RPMI7951 (cell line): ENCODE data around the gene SIAH2. TPM values are rescaled to one million over a fixed set of nuclear protein-coding genes. Genes with fewer than 3 reads are reported as not detected.

Experiments used
- DNase-seq: peaks from one replicate; pipeline ENCODE4 v3.0.0-alpha.2; 2012; ENCODE audit warnings: low read depth
- total RNA-seq: library from RNA; depleted of rRNA; stranded (reverse); fragments of >200 nt; shearing (Covaris generic); gene quantifications from 2 replicates; pipeline ENCODE4 v1.2.3, GENCODE V29; 2014

The SIAH2 gene
- total RNA-seq, 1 experiment from 2014 or later: 26.7 TPM

DNA sequence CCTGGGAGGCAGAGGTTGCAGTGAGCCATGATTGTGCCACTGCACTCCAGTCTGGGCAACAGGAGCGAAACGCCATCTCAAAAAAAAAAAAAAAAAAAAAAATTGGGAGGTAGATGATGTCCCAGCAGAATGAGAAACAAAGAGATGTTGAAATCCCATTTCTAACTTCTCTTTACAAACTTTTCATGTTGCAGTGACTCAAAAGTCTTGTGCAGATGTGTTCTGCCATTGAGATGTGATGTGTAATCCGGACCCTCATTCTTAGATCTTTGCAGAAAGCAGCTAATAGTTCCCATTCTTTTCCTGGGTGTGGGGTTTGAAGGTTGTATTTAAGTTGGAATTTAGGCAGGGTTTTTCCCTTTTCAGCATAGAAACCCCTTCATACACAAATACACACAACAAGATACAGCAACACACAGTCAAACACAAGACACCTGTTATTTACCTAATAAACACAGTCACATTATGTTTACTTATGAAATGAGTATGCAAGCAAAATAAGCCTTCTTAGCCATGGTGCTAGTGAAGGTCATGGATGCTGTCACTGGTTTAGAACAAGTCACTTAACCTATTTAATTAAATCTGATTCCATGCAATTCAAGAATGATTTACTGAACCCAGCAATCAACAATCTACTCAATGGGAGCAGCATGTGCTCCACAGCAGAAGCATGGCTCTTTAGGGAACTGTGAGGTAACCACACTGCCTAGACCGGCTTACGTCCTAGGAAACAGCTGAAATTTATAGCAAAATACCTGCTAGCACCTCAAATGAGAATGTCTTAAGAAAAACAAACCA lies 14.9 kb downstream of the SIAH2 start:
- no peak for DNase-seq

DNA sequence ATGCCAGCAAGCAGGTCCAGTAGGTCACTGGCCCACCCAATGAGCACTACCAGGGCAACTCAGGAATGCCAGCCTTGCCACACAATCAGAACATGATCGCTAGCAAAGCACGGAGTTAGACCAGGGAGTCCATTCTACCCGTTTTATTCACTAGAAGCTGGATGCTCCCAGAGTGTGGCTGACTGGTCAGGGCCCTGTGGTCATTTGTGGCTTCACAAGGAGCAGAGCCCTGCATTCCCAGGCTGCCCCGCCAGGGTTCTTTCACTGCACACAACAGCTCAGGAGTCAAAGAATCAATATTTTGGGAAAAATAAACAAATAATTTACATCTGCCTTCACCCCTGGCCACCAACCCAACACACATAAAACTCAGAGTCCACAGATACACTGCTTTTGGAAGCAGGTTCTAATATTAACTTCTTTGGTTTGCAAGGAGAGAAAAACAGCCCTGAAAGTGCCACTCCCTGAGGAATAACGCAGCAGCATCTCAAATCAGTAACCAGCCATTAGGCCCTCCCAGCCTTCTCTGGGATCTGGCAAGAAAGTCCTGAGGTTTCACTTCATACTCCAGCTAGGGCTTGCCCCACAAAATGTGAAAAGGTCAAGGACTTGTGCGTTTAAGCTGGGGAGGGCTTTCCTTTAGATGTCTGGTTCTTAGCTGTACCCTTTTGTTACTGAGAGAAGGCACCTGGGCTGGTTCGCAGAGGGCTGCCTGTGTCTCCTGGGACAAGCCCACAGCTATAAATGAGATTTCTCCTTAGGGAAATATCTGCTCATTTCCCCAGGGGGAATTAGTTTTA lies 16.0 kb downstream of the SIAH2 start:
- DNase-seq: no peak

GRCh38 chr3:150745832-150746231 lies 17.1 kb downstream of the SIAH2 start:
- no peak for DNase-seq

GRCh38 chr3:150744919-150745211 lies 18.1 kb downstream of the SIAH2 start:
- no peak for DNase-seq

DNA sequence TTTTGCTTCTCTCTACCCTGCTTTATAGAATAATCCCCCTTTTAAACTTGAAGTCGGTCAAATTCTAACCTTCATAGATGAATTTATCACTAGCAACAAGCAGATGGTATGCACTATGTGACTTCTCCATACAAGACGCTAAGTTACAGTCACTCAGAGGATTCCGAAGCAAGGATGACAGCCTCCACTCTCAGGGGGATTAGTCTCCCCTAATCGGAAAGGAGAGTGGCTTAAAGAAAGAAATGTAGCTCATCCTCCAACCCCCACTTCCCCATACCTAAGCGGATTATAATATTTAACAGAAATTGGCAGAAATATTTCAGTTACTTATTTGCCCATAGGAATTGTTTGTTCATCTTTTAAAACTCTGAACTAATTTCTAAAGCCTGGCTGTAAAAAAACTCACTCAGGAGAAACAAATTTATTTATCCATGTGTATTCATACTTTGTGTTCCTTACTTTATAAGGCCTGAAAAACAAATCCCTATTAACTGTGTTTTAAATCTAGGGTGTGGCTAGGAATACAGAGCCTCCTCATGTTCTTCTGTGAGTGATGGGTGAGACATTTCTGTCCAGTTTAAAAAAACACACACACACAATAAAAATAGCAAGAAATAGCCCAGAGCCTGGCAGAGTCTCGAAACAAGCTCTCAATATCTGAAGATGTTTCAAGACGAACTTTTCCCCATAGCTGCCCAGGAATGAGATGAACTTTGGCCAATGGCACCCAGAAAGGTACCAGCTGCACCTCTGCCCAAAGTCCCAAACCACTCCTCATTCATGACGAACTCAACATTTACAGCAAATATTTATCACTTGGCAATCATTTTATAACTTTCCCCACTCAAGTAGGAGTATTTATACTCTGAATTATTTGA lies 18.7 kb downstream of the SIAH2 start:
- DNase-seq: no peak

- peak; percentile 43 for DNase-seq
Observed at GRCh38 chr3:150743508-150743907, 19.5 kb downstream of the SIAH2 start.

- no peak for DNase-seq
Observed at GRCh38 chr3:150742679-150743078, 20.3 kb downstream of the SIAH2 start.

- no peak for DNase-seq
Observed at GRCh38 chr3:150742141-150742523, 20.8 kb downstream of the SIAH2 start.

DNA sequence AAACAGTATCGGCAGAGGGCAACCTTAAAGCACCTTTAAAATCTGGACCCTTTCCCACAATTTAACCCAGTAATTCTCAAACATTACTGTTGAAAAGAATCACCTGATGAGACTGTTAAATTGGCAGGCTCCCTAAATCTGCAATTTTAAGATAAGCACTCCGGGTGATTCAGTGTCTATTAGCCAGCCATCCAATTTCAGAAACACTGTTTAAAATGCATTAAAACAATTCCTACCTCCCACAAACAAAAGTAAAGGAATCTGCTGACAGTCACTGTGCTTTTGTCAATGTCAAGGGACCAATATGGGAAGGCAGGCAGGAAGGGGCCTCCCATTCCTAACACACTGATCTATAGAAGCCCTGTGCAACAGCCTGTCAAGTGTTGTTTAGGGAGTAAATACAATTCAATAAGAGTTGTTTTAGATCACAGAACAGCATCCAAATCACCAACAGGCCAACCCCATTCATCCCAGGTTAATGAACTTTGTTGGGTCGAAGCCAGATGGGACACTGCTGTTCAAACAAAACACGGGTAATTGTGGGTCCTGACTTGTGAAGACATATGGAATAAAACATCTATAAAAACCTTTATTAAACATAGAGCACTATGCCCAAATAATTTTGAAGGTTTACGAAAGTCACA lies 21.4 kb downstream of the SIAH2 start:
- DNase-seq: no peak

GRCh38 chr3:150740733-150741496 lies 22.1 kb downstream of the SIAH2 start:
- DNase-seq: no peak

DNA sequence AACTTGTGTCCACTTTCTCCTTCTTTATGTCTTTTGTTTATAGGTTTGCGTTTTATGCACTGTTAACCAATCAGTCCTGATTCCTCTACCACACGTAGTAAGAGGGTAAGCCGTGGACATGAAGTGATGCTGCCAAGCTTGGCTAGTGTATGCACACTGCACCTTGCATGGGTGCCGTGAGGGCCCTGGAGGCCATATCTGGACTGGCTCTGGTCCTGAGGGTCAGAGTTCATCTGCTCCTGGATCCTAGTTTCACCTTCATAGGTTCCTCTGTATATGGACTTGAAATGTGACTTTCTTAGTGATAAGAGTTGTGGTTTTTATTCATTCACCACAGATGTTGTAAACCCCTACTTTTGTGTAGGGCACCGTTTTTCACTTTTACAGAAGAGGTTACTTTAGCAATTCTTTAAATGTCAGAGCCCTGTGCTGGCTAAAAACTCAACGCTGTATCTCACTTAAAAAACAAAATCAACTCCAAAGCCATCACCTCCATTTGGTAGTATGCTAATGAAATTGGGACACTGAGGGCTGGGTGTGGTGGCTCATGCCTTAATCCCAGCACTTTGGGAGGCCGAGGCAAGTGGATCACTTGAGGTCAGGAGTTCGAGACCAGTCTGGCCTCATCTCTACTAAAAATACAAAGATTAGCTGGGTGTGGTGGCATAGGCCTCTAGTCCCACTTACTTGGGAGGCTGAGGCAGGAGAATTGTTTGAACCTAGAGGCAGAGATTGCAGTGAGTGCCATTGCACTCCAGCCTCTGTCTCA lies 22.9 kb downstream of the SIAH2 start:
- DNase-seq: no peak

GRCh38 chr3:150739200-150739863 lies 23.6 kb downstream of the SIAH2 start:
- DNase-seq: no peak

DNA sequence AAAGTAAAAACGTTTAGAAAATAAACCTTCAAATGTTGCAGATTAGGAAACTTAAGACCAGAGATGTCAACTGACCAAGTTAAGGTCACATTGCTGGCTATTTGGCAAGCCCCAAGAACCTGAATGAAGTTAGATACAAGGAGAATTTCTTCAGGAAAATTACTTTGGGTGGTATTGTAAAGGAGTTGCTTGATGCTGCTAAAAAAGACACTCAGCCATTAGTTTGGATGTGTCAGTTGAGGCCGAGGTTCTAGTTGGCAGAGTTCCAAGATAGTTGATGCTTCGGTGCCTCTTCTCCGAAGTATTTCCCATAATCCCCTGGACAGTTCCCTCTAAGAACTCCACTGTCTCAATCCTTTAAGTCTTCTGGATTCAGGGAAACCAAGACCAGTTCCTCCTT lies 24.3 kb downstream of the SIAH2 start:
- peak; percentile 45 for DNase-seq

DNA sequence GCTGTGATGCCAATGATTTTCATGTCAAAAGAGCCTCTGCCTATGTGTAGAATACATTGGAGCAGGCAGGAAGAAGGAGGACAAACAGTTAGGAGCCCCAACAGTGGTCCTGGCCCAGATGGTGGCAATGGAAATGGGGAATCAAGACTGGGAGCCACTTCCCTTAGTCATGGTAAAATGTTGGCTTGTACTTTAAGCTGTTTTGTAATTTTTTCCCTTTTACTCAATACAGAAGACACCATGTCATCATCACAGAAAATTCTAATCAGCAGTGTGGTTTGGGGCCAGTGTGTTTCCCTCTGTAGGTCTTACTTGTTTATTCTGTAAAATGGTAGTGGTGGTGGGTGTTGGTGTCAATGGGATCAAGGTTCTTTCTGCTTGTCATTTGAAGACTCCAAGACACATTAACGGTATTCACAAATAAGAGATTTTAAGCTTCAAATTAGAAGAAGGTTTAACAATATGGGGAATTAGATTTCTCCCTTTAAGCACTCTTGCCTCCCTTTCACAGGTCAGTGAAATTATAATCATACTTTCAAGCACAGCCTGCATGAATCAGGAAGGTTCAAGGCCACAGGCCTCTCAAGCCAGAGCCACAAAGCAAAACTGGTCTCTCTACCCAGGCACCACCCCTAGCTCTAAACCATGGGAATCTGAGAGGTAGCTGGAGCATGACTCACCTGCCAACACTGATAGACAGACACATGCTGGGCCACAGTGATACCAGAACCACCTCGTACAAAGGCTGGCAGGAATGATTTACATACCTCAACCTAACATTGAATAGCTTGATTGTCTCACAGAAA lies 24.9 kb downstream of the SIAH2 start:
- peak; percentile 55 for DNase-seq

- DNase-seq: no peak
Observed at GRCh38 chr3:150736903-150737832, 25.8 kb downstream of the SIAH2 start.

- no peak for DNase-seq
Observed at GRCh38 chr3:150736316-150736719, 26.7 kb downstream of the SIAH2 start.

DNA sequence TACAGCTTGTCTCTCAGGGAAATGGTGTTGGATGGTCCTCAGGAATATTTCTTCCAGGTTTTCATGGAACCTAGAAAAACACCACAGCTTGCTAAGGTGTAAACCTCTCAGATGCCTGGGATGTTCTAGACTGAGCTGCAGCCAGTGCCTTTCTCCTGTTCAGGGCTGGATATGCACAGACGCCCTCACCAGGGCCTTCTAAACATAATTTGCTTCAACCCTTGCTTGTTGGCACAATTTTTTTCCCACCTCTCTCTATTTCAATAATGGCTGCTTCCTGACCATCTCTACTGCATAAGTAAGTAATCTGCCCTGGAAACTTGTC lies 28.2 kb downstream of the SIAH2 start:
- no peak for DNase-seq
